Gastrocnemius medialis (tissue), 4 donors: ENCODE measurements around the gene BLOC1S6.

Experiments used
- CTCF ChIP-seq, 5 experiments: fragments of 450-650 bp in 3 of 5; fragments of 200-600 bp in 2 of 5; sonication (generic) in 2 of 5; IDR thresholded peaks in 4 of 5; conservative IDR thresholded peaks in 1 of 5; 1 replicate in 4 of 5; 2 replicates in 1 of 5; pipeline ENCODE4 v1.5.1; 2016 to 2019; ENCODE audit warnings: antibody characterized with exemption in 5 of 5, mild to moderate bottlenecking in 3 of 5, moderate library complexity in 3 of 5
- POLR2A ChIP-seq, 2 donors: fragments of 450-650 bp; IDR thresholded peaks; one replicate each; pipeline ENCODE4 v1.6.1; 2017; ENCODE audit warnings: antibody characterized with exemption in 2 of 2, mild to moderate bottlenecking in 2 of 2, moderate library complexity in 2 of 2

- TF ChIP-seq CTCF (IDR thresholded peaks at IDR 0.05 in 4 of 5, conservative IDR thresholded peaks at IDR 0.05 in 1 of 5) (no peak), POLR2A (IDR thresholded peaks at IDR 0.05) (no peak)
Observed at GRCh38 chr15:45540531-45540930, 46.6 kb upstream of the BLOC1S6 start.
